GM19395 (cell line): Measurements from ENCODE around the gene WNT3.
"Not testable (repeated sequence)": the region's sequence is repeated elsewhere in the genome, so short reads cannot be mapped to it uniquely, and the experiment has no call there.

Source experiments
- ATAC-seq: cut with Tn5 transposase; IDR thresholded peaks from one replicate; pipeline ENCODE4 v1.9.1; 2021; ENCODE audit warnings: mild to moderate bottlenecking, moderate library complexity; ENCODE audit not compliant: unreplicated experiment

Gene WNT3

GRCh38 chr17:46769531-46770438 lies 48.7 kb downstream of the WNT3 start:
- ATAC-seq: no peak

DNA sequence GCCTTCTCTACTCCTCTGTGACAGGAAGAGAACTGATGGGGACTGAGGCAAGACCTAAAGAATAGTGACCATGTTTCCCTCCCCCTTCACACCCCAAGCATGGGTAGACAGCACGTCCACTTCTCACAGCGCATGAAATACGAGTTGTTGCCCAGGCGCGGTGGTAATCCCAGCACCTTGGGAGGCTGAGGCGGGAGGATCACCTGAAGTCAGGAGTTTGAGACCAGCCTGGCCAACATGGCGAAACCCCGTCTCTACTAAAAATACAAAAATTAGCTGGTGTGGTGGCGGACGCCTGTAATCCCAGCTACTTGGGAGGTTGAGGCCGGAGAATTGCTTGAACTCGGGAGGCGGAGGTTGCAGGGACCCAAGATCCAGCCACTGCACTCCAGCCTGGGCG lies 49.6 kb downstream of the WNT3 start:
- not testable (repeated sequence) for ATAC-seq

DNA sequence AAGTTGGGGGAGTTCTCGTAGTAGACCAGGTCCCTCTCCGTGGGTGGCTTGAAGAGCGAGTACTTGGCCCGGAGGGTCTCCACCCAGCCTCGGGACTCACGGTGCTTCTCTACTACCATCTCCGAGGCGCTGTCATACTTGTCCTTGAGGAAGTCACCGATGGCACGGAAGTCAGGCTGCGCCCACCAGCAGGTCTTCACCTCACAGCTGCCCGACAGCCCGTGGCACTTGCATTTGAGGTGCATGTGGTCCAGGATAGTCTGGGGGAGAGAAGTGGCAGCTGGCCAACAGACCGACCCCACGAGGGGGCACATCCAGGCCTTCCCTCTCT lies 50.0 kb downstream of the WNT3 start:
- no peak for ATAC-seq

- ATAC-seq: no peak
Observed at GRCh38 chr17:46766493-46767491, 51.7 kb downstream of the WNT3 start.

GRCh38 chr17:46765453-46765852 lies 53.0 kb downstream of the WNT3 start:
- ATAC-seq: no peak

DNA sequence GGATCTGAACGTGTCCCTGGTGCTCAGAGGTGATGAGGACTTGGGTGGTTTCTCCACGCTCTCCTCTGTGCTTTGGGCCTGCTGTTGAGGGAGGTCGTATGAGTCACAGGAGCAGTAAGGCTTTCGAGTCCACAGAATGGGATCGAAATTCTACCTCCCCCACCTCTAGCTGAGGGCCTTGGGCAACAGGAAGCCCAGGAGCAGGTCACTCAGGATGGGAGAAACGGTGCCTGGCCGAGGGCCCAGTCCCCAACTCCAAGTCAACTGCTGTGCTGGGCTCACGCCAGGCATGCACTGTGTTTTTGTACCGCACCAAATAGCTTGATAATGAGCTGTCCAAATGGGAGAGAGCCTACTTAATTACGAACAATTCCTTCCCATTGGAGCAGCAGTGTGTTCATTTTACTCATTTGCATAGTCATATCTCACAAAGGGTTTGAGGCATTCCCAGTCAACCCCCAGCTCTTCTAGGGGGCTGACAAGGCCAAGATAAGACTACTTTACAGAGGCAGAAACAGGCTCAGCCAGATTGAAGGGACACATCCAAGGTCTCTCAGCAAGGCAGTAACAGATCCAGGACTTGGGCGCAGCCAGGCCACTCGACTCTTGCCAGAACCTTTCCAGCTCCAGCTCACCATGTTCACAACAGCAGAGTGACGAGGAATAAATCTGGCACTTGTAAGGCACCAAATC lies 53.6 kb downstream of the WNT3 start:
- no peak for ATAC-seq

- ATAC-seq: no peak
Observed at GRCh38 chr17:46764000-46764708, 54.3 kb downstream of the WNT3 start.

DNA sequence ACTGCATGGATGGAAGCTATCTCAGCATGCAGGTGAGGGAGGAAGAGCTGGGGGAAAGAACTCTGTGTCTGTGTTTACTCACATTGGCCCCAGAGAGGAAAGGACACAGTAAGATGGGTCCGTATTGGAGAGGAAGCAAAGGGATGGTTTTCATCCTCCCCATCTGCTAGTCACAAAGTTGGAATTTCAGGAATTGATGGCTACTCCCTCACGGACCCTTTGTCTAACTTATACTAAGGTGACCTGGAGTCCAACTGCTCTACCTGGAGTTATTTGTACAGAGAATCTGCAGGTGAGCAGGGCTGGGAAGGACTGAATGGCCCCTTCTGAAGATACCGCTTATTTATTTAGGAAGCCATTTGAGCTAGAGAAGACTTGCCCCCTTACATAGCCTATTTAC lies 55.1 kb downstream of the WNT3 start:
- no peak for ATAC-seq

- ATAC-seq: no peak
Observed at GRCh38 chr17:46759141-46759540, 59.4 kb downstream of the WNT3 start.

GRCh38 chr17:46758614-46759013 lies 59.9 kb downstream of the WNT3 start:
- no peak for ATAC-seq

DNA sequence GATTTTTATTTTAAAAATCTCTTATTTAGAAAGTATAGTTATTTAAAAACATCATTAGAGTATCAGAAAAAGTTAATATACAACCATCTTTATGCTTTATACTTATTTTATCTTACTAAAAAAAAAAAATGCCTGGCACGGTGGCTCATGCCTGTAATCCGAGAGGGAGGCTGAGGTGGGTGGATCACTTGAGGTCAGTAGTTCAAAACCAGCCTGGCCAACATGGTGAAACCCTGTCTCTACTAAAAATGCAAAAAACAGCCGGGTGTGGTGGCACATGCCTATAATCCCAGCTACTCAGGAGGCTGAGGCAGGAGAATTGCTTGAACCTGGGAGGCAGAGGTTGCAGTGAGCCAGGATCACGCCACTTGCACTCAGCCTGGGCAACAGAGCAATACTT lies 60.9 kb downstream of the WNT3 start:
- ATAC-seq: not testable (repeated sequence)

GRCh38 chr17:46756861-46757260 lies 61.6 kb downstream of the WNT3 start:
- ATAC-seq: no peak

DNA sequence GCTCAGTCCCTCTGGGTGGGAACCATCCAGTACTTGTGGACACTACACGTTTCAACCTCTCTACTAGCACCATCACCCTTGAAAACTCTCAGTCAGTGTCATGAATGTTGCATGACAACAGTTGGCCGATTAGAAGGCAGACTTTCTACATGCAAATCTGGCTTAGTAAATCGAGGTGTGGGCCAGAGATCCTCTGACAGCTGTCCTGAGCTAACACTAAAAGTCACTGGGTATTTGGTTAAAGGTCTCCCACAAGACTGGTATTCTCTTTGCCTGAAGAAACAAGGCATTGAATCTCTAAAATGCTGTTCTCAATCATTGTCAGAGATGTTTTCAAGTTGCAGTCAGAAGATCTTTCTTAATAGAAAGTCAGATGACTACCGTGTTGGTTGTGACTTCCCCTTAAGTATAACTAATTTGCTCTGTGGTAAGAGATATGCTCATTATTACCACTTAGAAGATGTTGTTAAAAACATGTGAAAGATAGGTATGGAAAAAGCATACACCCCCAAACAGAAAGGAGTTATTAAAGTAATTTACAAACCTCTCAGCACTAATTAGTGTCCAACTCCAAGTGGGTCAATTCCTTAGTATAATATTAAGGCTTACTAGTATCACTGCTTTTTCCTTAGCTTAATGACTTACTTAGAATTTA lies 62.3 kb downstream of the WNT3 start:
- no peak for ATAC-seq

- no peak for ATAC-seq
Observed at GRCh38 chr17:46753776-46754175, 64.7 kb downstream of the WNT3 start.

GRCh38 chr17:46751425-46751824 lies 67.1 kb downstream of the WNT3 start:
- no peak for ATAC-seq

DNA sequence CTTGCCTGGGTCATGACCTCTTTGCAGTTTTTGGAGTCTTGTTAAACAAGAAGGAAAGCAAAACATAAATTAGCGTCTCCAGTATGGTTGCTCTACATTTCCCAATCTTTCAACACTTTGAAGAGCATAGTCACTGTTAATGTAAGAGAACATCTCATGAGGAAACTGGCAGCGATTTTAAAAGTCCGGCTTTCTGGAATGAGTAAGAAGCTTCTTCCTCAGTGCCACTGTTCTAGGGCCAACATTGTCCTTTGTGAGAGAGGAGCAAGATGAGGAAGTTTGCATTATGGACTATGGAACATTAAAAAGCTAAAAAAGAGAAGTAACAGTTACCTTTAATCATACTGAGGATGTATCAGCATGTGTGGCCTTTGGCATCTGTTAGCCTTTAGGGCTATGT lies 73.1 kb downstream of the WNT3 start:
- ATAC-seq: no peak

GRCh38 chr17:46744441-46744840 lies 74.1 kb downstream of the WNT3 start:
- no peak for ATAC-seq

- ATAC-seq: no peak
Observed at GRCh38 chr17:46742565-46743270, 75.8 kb downstream of the WNT3 start.

GRCh38 chr17:46741122-46741730 lies 77.3 kb downstream of the WNT3 start:
- ATAC-seq: no peak
